GM06990 (cell line): ENCODE data around the gene KRT86.

Experiments used
- DNase-seq: peaks from one replicate; pipeline ENCODE4 v3.0.0-alpha.2; 2011; ENCODE audit not compliant: insufficient read length; ENCODE audit errors: extremely low read depth
- H3K27me3 ChIP-seq: replicated peaks from 2 replicates; pipeline ENCODE4 v1.6.0; 2011; ENCODE audit warnings: low read length; ENCODE audit not compliant: control insufficient read depth, insufficient read depth
- H3K36me3 ChIP-seq: 2 replicates; pipeline ENCODE4 v1.5.1; 2011; ENCODE audit warnings: low read length; ENCODE audit not compliant: control insufficient read depth, insufficient read depth
- H3K4me3 ChIP-seq: replicated peaks from 2 replicates; pipeline ENCODE4 v1.5.1; 2011; ENCODE audit warnings: low read depth, mild to moderate bottlenecking, control low read depth, low read length
- CTCF ChIP-seq: IDR thresholded peaks from 2 replicates; pipeline ENCODE4 v1.5.1; 2011; ENCODE audit warnings: low read length, control low read depth, mild to moderate bottlenecking, inconsistent platforms; ENCODE audit not compliant: insufficient read depth, poor library complexity, severe bottlenecking

KRT86 gene

GRCh38 chr12:52347016-52347415, 72.6 kb downstream of the KRT86 start:
- no peak for TF ChIP-seq CTCF
- H3K27me3 ChIP-seq = peaks cover 1% of the 10 kb centered on the region

GRCh38 chr12:52347551-52348510, 73.4 kb downstream of the KRT86 start:
- peaks cover 1% of the 10 kb centered on the region for H3K27me3 ChIP-seq
- DNase-seq = no peak
- no peak for TF ChIP-seq CTCF

More at GRCh38 chr12:52347016-52347415, 72.6 kb downstream of the KRT86 start:
- no peak overlapping the region for H3K4me3 ChIP-seq
- no peaks in the 10 kb centered on the region for H3K36me3 ChIP-seq
- no peak for DNase-seq

GRCh38 chr12:52349196-52349595, 74.8 kb downstream of the KRT86 start:
- DNase-seq = no peak
- H3K27me3 ChIP-seq = peaks cover 1% of the 10 kb centered on the region
- H3K36me3 ChIP-seq = no peaks in the 10 kb centered on the region
- TF ChIP-seq CTCF = no peak
- no peak overlapping the region for H3K4me3 ChIP-seq

More at GRCh38 chr12:52347551-52348510, 73.4 kb downstream of the KRT86 start:
- H3K36me3 ChIP-seq = no peaks in the 10 kb centered on the region
- no peak overlapping the region for H3K4me3 ChIP-seq

GRCh38 chr12:52350021-52350620, 75.7 kb downstream of the KRT86 start:
- no peak for DNase-seq
- no peak for TF ChIP-seq CTCF
- peaks cover 1% of the 10 kb centered on the region for H3K27me3 ChIP-seq

GRCh38 chr12:52350786-52351185, 76.3 kb downstream of the KRT86 start:
- H3K27me3 ChIP-seq = peaks cover 1% of the 10 kb centered on the region
- H3K4me3 ChIP-seq = no peak overlapping the region
- no peak for TF ChIP-seq CTCF
- no peaks in the 10 kb centered on the region for H3K36me3 ChIP-seq
- no peak for DNase-seq

More at GRCh38 chr12:52350021-52350620, 75.7 kb downstream of the KRT86 start:
- H3K36me3 ChIP-seq = no peaks in the 10 kb centered on the region
- H3K4me3 ChIP-seq = no peak overlapping the region
